Tibial artery (tissue), 4 donors: Measurements from ENCODE around the gene WIPF2.

Experiments used
- DNase-seq, 2 donors: peaks; one replicate each; pipeline ENCODE4 v3.0.0-alpha.2; 2019
- H3K27ac ChIP-seq, 2 donors: fragments of 200-600 bp; sonication (generic) in 1 of 2; 1 replicate in 1 of 2; 2 replicates in 1 of 2; pipeline ENCODE4 v1.5.1; 2018 to 2019; ENCODE audit warnings: mild to moderate bottlenecking in 1 of 2
- H3K27me3 ChIP-seq, 2 donors: fragments of 200-600 bp; sonication (generic) in 1 of 2; one replicate each; pipeline versions ENCODE4 v1.5.1 to v1.6.0; 2016 to 2019
- H3K36me3 ChIP-seq, 3 donors: fragments of 200-600 bp; sonication (generic) in 2 of 3; one replicate each; pipeline ENCODE4 v1.5.1; 2016 to 2019; ENCODE audit warnings: mild to moderate bottlenecking in 2 of 3
- H3K4me1 ChIP-seq, 4 donors: fragments of 200-600 bp; sonication (generic) in 2 of 4; 1 replicate in 3 of 4; 2 replicates in 1 of 4; pipeline ENCODE4 v1.5.1; 2016 to 2019
- H3K4me3 ChIP-seq, 2 donors: fragments of 200-600 bp; sonication (generic) in 1 of 2; 1 replicate in 1 of 2; 2 replicates in 1 of 2; pipeline ENCODE4 v1.5.1; 2018 to 2019; ENCODE audit warnings: mild to moderate bottlenecking in 2 of 2
- H3K9me3 ChIP-seq, 3 donors: fragments of 200-600 bp; sonication (generic) in 1 of 3; one replicate each; pipeline ENCODE4 v1.5.1; 2016 to 2019
- intact Hi-C: fragments of 100-400 bp; cut with DNase I; formaldehyde crosslinking; loops from one replicate; pipeline ENCODE4 v1.15.0; 2023; ENCODE audit warnings: low total_unique reads
- TF ChIP-seq, protein P1 (sequence below), 2 experiments: fragments of 200-600 bp in 1 of 2; fragments of 450-650 bp in 1 of 2; IDR thresholded peaks; one replicate each; pipeline ENCODE4 v1.5.1; 2017 to 2019; ENCODE audit warnings: antibody characterized with exemption in 2 of 2, mild to moderate bottlenecking in 1 of 2, moderate library complexity in 1 of 2

The WIPF2 gene

GRCh38 chr17:40286473-40286872 is 67.4 kb downstream of the WIPF2 start:
- Histone ChIP-seq H3K36me3 (peaks cover 0 to 2% (median 0%) of the 10 kb centered on the region in 3 donors), H3K9me3 (no peaks in the 10 kb centered on the region), H3K4me1 (peaks cover 0 to 26% (median 11%) of the 10 kb centered on the region in 4 donors), H3K4me3 (no peak overlapping the region), H3K27ac (no peak overlapping the region), H3K27me3 (no peaks in the 10 kb centered on the region)
- TF ChIP-seq, protein P1, sequence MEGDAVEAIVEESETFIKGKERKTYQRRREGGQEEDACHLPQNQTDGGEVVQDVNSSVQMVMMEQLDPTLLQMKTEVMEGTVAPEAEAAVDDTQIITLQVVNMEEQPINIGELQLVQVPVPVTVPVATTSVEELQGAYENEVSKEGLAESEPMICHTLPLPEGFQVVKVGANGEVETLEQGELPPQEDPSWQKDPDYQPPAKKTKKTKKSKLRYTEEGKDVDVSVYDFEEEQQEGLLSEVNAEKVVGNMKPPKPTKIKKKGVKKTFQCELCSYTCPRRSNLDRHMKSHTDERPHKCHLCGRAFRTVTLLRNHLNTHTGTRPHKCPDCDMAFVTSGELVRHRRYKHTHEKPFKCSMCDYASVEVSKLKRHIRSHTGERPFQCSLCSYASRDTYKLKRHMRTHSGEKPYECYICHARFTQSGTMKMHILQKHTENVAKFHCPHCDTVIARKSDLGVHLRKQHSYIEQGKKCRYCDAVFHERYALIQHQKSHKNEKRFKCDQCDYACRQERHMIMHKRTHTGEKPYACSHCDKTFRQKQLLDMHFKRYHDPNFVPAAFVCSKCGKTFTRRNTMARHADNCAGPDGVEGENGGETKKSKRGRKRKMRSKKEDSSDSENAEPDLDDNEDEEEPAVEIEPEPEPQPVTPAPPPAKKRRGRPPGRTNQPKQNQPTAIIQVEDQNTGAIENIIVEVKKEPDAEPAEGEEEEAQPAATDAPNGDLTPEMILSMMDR (IDR thresholded peaks at IDR 0.05) = no peak
- intact Hi-C loops = no loop called here
- DNase-seq = no peak

DNA sequence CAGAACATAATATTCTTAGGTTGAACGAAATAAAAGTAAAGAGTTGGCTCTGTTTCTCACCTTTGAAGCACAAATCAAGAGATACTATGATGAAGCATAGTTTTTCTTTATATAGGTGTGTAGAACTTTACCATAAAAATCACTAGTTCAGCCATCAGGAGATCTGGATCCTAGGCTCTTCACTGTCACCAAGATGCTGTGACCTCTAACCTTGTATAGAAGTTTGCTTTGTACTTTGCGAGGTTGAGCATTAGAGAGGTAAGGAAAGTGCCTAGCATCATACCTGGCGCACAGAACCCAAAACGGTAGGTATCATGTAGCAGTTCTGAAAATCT is 68.0 kb downstream of the WIPF2 start:
- intact Hi-C loops = no loop called here
- no peaks in the 10 kb centered on the region for H3K9me3 ChIP-seq
- no peak for DNase-seq
- peak overlapping the region in 1 of 2 donors; percentile 30 for H3K27ac ChIP-seq
- TF ChIP-seq, protein P1 (IDR thresholded peaks at IDR 0.05) = no peak
- H3K4me1 ChIP-seq = peaks cover 0 to 26% (median 11%) of the 10 kb centered on the region in 4 donors
- no peaks in the 10 kb centered on the region for H3K27me3 ChIP-seq
- H3K4me3 ChIP-seq = no peak overlapping the region
- H3K36me3 ChIP-seq = no peaks in the 10 kb centered on the region

DNA sequence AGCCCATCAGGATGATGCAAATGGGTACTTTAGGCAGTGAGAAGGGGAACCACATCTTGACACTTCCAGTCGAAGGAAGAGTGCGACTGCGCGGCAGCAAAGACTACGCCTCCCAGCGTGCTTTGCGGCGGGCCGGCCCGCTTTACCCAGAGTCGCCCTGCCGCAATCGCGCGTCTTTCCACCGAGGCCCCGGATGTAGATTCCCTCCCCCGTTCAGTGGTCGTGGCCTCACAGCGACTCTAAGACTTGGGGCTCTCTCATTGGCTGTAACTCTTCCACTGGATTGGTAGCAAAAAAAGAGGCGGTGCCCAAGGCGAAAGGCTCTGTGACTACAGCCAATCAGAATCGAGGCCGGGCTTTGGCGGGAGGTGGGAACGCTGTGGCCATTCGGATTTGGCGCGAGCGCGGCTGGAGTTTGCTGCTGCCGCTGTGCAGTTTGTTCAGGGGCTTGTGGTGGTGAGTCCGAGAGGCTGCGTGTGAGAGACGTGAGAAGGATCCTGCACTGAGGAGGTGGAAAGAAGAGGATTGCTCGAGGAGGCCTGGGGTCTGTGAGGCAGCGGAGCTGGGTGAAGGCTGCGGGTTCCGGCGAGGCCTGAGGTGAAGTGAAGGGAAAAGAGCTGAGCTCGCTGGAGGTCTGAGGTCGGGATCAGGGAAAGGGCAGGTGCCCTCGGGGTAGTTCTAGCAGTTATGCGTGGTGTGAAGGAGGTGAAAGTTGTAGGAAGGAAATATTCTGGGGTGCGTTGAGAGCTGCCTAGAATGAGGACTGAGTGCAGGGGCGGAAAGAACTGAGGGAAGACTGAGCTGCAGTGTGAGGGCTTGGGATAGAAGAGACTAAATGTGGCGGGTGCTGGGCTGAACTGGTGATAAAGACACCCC is 68.6 kb downstream of the WIPF2 start, which contains the start of gene CDC6:
Gene CDC6 (plus strand): TSS at position 386 of the 876 bp plus-strand sequence. CDS start 1,542 bp downstream, outside the sequence.
- Histone ChIP-seq H3K27me3 (no peaks in the 10 kb centered on the region), H3K4me1 (peaks cover 0 to 26% (median 11%) of the 10 kb centered on the region in 4 donors), H3K27ac (peak within 1 kb of the TSS in 1 of 2 donors; percentile 30), H3K36me3 (no peaks in the 10 kb centered on the region), H3K4me3 (peak within 1 kb of the TSS; percentile 43 to 52), H3K9me3 (no peaks in the 10 kb centered on the region)
- intact Hi-C loops = no loop called here
- TF ChIP-seq, protein P1 (IDR thresholded peaks at IDR 0.05) = no peak
- peak; percentile 99 for DNase-seq

DNA sequence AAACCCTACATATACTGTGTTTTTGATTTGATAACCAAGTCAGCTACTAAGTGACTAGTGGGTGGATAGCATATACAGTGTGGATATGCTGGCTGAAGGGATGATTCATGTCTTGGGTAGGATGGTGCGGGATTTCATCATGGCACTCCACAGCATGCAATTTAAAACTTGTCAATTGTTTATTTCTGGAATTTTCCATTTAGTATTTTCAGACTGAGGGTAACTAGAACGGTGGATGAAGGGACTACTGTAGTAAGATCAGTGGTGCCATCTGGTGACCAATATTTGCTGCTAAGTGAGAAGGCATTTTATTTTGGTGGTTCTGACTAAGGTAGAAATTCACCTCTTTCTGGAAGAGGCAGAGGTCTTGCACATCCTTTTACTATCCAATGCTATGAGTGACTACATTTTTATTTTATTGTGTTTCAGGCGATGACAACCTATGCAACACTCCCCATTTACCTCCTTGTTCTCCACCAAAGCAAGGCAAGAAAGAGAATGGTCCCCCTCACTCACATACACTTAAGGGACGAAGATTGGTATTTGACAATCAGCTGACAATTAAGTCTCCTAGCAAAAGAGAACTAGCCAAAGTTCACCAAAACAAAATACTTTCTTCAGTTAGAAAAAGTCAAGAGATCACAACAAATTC is 71.7 kb downstream of the WIPF2 start:
- TF ChIP-seq, protein P1 (IDR thresholded peaks at IDR 0.05) = peak; percentile 54 to 55
- H3K4me3 ChIP-seq = no peak overlapping the region
- DNase-seq = peak in 1 of 2 donors; percentile 48
- intact Hi-C loops = no loop called here
- H3K4me1 ChIP-seq = peaks cover 0 to 10% (median 5%) of the 10 kb centered on the region in 4 donors
- no peaks in the 10 kb centered on the region for H3K36me3 ChIP-seq
- no peaks in the 10 kb centered on the region for H3K9me3 ChIP-seq
- no peaks in the 10 kb centered on the region for H3K27me3 ChIP-seq
- no peak overlapping the region for H3K27ac ChIP-seq

- Histone ChIP-seq H3K4me1 (peaks cover 0 to 10% (median 5%) of the 10 kb centered on the region in 4 donors), H3K9me3 (no peaks in the 10 kb centered on the region), H3K4me3 (no peak overlapping the region), H3K27ac (no peak overlapping the region), H3K27me3 (no peaks in the 10 kb centered on the region), H3K36me3 (no peaks in the 10 kb centered on the region)
- no peak for DNase-seq
- TF ChIP-seq, protein P1 (IDR thresholded peaks at IDR 0.05) = no peak
- intact Hi-C loops = no loop called here
Measured at GRCh38 chr17:40291281-40291664, 72.2 kb downstream of the WIPF2 start.
